DOHH2 (cell line): ENCODE data around the gene IGFALS.
"Not testable (repeated sequence)": the region's sequence is repeated elsewhere in the genome, so short reads cannot be mapped to it uniquely, and the experiment has no call there.

Experiments
- EZH2phosphoT487 ChIP-seq: fragments of 200-600 bp; sonication (generic); IDR thresholded peaks from 2 replicates; pipeline ENCODE4 v1.6.1; 2017; ENCODE audit warnings: borderline replicate concordance, mild to moderate bottlenecking, antibody characterized with exemption, low read length, moderate library complexity, mixed read lengths
- TF ChIP-seq, protein P1 (sequence below): fragments of 200-600 bp; sonication (generic); IDR thresholded peaks from one replicate; pipeline ENCODE4 v1.5.1; 2014; ENCODE audit warnings: antibody characterized with exemption, mild to moderate bottlenecking, low read depth, low read length; ENCODE audit not compliant: poor library complexity, severe bottlenecking

DNA sequence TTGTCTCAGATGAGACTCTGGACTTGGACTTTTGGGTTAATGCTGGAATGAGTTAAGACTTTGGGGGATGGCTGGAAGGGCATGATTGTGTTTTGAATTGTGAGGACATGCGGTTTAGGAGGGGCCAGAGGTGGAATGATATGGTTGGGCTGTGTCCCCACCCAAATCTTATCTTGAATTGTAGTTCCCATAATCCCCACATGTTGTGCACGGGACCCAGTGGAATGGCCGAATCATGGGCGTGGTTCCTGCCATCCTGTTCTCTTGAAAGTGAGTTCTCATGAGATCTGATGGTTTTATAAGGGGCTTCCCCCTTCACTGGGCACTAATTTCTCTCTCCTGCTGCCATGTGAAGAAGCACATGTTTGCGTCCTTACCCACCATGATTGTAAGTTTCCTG, 5.8 kb upstream of the IGFALS start:
- TF ChIP-seq, protein P1, sequence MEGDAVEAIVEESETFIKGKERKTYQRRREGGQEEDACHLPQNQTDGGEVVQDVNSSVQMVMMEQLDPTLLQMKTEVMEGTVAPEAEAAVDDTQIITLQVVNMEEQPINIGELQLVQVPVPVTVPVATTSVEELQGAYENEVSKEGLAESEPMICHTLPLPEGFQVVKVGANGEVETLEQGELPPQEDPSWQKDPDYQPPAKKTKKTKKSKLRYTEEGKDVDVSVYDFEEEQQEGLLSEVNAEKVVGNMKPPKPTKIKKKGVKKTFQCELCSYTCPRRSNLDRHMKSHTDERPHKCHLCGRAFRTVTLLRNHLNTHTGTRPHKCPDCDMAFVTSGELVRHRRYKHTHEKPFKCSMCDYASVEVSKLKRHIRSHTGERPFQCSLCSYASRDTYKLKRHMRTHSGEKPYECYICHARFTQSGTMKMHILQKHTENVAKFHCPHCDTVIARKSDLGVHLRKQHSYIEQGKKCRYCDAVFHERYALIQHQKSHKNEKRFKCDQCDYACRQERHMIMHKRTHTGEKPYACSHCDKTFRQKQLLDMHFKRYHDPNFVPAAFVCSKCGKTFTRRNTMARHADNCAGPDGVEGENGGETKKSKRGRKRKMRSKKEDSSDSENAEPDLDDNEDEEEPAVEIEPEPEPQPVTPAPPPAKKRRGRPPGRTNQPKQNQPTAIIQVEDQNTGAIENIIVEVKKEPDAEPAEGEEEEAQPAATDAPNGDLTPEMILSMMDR = not testable (repeated sequence)
- not testable (repeated sequence) for TF ChIP-seq EZH2phosphoT487
